K562 (cell line): ENCODE data around the gene ERBB3. TPM values are rescaled to one million over a fixed set of nuclear protein-coding genes. Genes with fewer than 3 reads are reported as not detected.

Experiments
- ATF3 ChIP-seq, 2 experiments: fragments of 450-650 bp in 1 of 2; sonication (generic) in 1 of 2; formaldehyde crosslinking in 1 of 2; IDR thresholded peaks in 1 of 2; conservative IDR thresholded peaks in 1 of 2; 2 replicates each; pipeline versions ENCODE4 v1.6.1 to v1.8.1; 2016 to 2023; ENCODE audit warnings: mild to moderate bottlenecking in 2 of 2, moderate library complexity in 2 of 2, inconsistent platforms in 1 of 2, missing genetic modification reagents in 1 of 2
- HCFC1 ChIP-seq: IDR thresholded peaks from 2 replicates; pipeline ENCODE4 v1.6.1; 2012; ENCODE audit warnings: low read depth, low read length, improper control_type of control experiment
- KDM5B ChIP-seq: fragments of 200-600 bp; sonication (generic); IDR thresholded peaks from 2 replicates; pipeline ENCODE4 v1.6.1; 2012; ENCODE audit warnings: low read depth, mild to moderate bottlenecking, moderate library complexity, low read length, control low read depth, inconsistent platforms; ENCODE audit not compliant: insufficient replicate concordance
- POLR2AphosphoS5 ChIP-seq: IDR thresholded peaks from 2 replicates; pipeline ENCODE4 v1.6.1; 2011; ENCODE audit warnings: mild to moderate bottlenecking, low read depth, low read length, moderate library complexity; ENCODE audit not compliant: control insufficient read depth, insufficient read depth
- POLR3G ChIP-seq: IDR thresholded peaks from 2 replicates; pipeline ENCODE4 v1.6.1; 2011; ENCODE audit not compliant: insufficient read length, insufficient replicate concordance; ENCODE audit errors: extremely low read depth
- TCF7 ChIP-seq: sonication (generic); IDR thresholded peaks from 2 replicates; pipeline ENCODE4 v1.6.1; 2016; ENCODE audit warnings: antibody characterized with exemption, borderline replicate concordance
- ZNF507 ChIP-seq: conservative IDR thresholded peaks from 2 replicates; pipeline ENCODE4 v1.6.1; 2017; ENCODE audit warnings: missing genetic modification characterization, missing compliant biosample characterization
- ZNF639 ChIP-seq, 2 experiments: fragments of 200-800 bp in 1 of 2; sonication (Bioruptor generic) in 1 of 2; sonication (generic) in 1 of 2; formaldehyde crosslinking in 1 of 2; IDR thresholded peaks in 1 of 2; conservative IDR thresholded peaks in 1 of 2; 2 replicates each; pipeline versions ENCODE4 v1.5.0 to v1.6.1; 2016 to 2020; ENCODE audit warnings: missing compliant biosample characterization in 1 of 2, missing genetic modification characterization in 1 of 2, missing genetic modification reagents in 1 of 2
- ZNF699 ChIP-seq: fragments of 250-450 bp; sonication (Bioruptor Pico); IDR thresholded peaks from 2 replicates; pipeline ENCODE4 v1.8.0; 2021; ENCODE audit warnings: mild to moderate bottlenecking, moderate library complexity; ENCODE audit not compliant: insufficient replicate concordance
- polyA plus RNA-seq, 8 experiments: library from polyadenylated mRNA; depleted of rRNA in 4 of 8; stranded (reverse) in 5 of 8; unstranded in 3 of 8; fragments of >200 nt; fragmentation: Nextera tagmentation in 2 of 8; fragmentation: Illumina TruSeq in 1 of 8; extraction: Ambion mirVana in 2 of 8; extraction: Trizol in 1 of 8; gene quantifications; 2 replicates each; pipeline versions ENCODE4 v1.2.1 to v1.2.3, GENCODE V29; 2011 to 2014; ENCODE audit warnings: inconsistent platforms in 1 of 8, missing spikeins in 1 of 8
- total RNA-seq, 7 experiments: library from RNA; depleted of rRNA in 6 of 7; stranded (reverse); fragments of >200 nt in 6 of 7; fragmentation: Illumina TruSeq in 2 of 7; extraction: Trizol in 2 of 7; gene quantifications; 2 replicates each; pipeline versions ENCODE4 v1.2.1 to v1.2.3, GENCODE V29; 2011 to 2021; ENCODE audit warnings: low replicate concordance in 1 of 7

ERBB3 gene
- total and polyA plus RNA-seq, 9 of the 15 experiments (the other 6 are each of a cell fraction or from before 2014, with no cell fraction given): 1.5 to 5.4 (median 3.8) TPM

DNA sequence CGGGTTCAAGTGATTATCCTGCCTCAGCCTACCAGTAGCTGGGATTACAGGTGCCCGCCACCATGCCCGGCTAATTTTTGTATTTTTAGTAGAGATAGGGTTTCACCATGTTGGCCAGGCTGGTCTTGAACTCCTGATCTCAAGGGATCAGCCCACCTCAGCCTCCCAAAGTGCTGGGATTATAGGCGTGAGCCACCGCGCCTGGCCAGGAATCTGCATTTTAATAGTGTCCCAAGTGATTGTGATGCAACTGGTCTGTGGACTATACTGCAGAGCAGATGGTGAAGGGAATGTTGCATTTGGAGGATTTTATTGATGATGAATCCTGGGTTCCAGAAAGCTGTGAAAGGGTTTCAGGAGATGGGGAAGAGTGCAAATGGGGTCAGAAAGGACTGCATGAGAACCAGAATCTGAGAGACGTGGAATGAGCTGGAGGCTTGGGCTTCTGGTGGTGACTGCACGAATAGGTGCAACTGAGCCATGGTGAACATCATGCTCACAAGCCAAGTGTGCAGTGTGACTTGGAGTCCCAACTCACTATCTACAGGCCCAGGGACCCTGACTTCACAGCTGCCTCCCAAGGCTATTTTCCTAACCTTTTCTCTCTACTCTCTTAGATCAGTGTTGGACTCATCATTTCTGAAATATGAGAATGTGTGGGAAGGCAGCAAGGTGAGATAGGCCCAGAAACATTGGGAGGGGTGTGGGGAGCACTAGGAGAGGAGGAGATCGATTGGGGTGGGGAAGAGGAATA lies 33.8 kb upstream of the ERBB3 start (continued):
- TF ChIP-seq ZNF639 (CRISPR knock-in tag; conservative IDR thresholded peaks at IDR 0.05 in 1 of 2, IDR thresholded peaks at IDR 0.05 in 1 of 2): 0 out of 4 replicates have a peak, but pooled peaks of 1 of the 2 experiments have one; percentile 7
- no peak for TF ChIP-seq POLR3G
- no peak for TF ChIP-seq ZNF699 (CRISPR knock-in tag)
- TF ChIP-seq ZNF507 (tag): no peak
- TF ChIP-seq HCFC1: no peak
- TF ChIP-seq KDM5B: no peak
- peak; percentile 19; the same call in 1 of the 2 replicates for TF ChIP-seq POLR2AphosphoS5
- TF ChIP-seq TCF7: no peak
- no peak for TF ChIP-seq ATF3 (IDR thresholded peaks at IDR 0.05)
- no peak for TF ChIP-seq ATF3 (CRISPR knock-in tag; conservative IDR thresholded peaks at IDR 0.05)
- TF ChIP-seq, all 486 proteins: peak for 6
